ENCODE data around the gene LNX1. TPM values are rescaled to one million over a fixed set of nuclear protein-coding genes. Genes with fewer than 3 reads are reported as not detected.

The LNX1 gene
- total RNA-seq, 1 experiment from 2014 or later: 3.3 TPM

GRCh38 chr4:53484911-53485657 lies 106.2 kb downstream of the LNX1 start:
- H3K4me1 ChIP-seq (ENCODE audit: control insufficient read depth in 1 of 2, insufficient read depth in 2 of 2, low read length in 2 of 2): peaks cover 0 to 6% of the 10 kb centered on the region in 2 experiments; a peak in 1 of 4 replicates
- no peak overlapping the region for H3K4me3 ChIP-seq (replicated peaks in 1 of 2; ENCODE audit: low read depth in 1 of 2, low read length in 2 of 2)
- intact Hi-C loops (cut with micrococcal nuclease): no loop called here
- no peaks in the 10 kb centered on the region for H3K79me2 ChIP-seq (ENCODE audit: insufficient read depth, low read length)
- H2AFZ ChIP-seq (ENCODE audit: low read depth, low read length, poor library complexity, severe bottlenecking): no peak overlapping the region
- H3K36me3 ChIP-seq (ENCODE audit: control insufficient read depth in 1 of 2, insufficient read depth in 2 of 2, low read length in 2 of 2): no peaks in the 10 kb centered on the region
- no peak overlapping the region for H3K9ac ChIP-seq (ENCODE audit: low read length)
- no peak overlapping the region for H3K4me2 ChIP-seq (ENCODE audit: low read length)
- no peaks in the 10 kb centered on the region for H3K9me3 ChIP-seq (ENCODE audit: control insufficient read depth in 1 of 2, insufficient read depth in 1 of 2, low read depth in 1 of 2, low read length in 2 of 2)
- H3K9me2 ChIP-seq (ENCODE audit: insufficient read depth): no peaks in the 10 kb centered on the region
- peaks cover 4% of the 10 kb centered on the region; the same call in 1 of the 2 replicates for H3K27me3 ChIP-seq (ENCODE audit: insufficient read depth, low read length)
- no peak for TF ChIP-seq ZNF274 (IDR thresholded peaks at IDR 0.05; ENCODE audit: low read depth, low read length)
- RAD21 ChIA-PET (ENCODE audit: low non-redundant PET in 1 of 2, low total read pairs in 2 of 2, uncharacterized antibody in 2 of 2, unreplicated experiment in 2 of 2): no interaction called here
- POLR2A ChIA-PET: interaction anchor here (0.6 kb wide), 1 partner anchor 14 kb away, joined by 3 read pairs; no protein-coding TSS in a partner anchor
- no TSS peak for BruUV-seq (replicated peaks)
- H4K20me1 ChIP-seq (ENCODE audit: insufficient read depth): no peaks in the 10 kb centered on the region
- H3K27ac ChIP-seq (ENCODE audit: low read depth, low read length): no peak overlapping the region
- CTCF ChIA-PET: no interaction called here
- no peak for DNase-seq (ENCODE audit: low read depth, low spot score)
- no peak for ATAC-seq

GRCh38 chr4:53483250-53483649 lies 108.0 kb downstream of the LNX1 start:
- H4K20me1 ChIP-seq (ENCODE audit: insufficient read depth): no peaks in the 10 kb centered on the region
- no peak overlapping the region for H3K27ac ChIP-seq (ENCODE audit: low read depth, low read length)
- ATAC-seq (no peak), DNase-seq (ENCODE audit: low read depth, low spot score) (no peak)
- no peak overlapping the region for H2AFZ ChIP-seq (ENCODE audit: low read depth, low read length, poor library complexity, severe bottlenecking)
- H3K4me3 ChIP-seq (replicated peaks in 1 of 2; ENCODE audit: low read depth in 1 of 2, low read length in 2 of 2): no peak overlapping the region
- ChIA-PET POLR2A (no interaction called here), CTCF (no interaction called here), RAD21 (ENCODE audit: low non-redundant PET in 1 of 2, low total read pairs in 2 of 2, uncharacterized antibody in 2 of 2, unreplicated experiment in 2 of 2) (no interaction called here)
- no TSS peak for BruUV-seq (replicated peaks)
- peaks cover 0 to 13% of the 10 kb centered on the region in 2 experiments; a peak in 2 of 4 replicates for H3K4me1 ChIP-seq (ENCODE audit: control insufficient read depth in 1 of 2, insufficient read depth in 2 of 2, low read length in 2 of 2)
- intact Hi-C loops (cut with micrococcal nuclease): no loop called here
- H3K9me2 ChIP-seq (ENCODE audit: insufficient read depth): no peaks in the 10 kb centered on the region
- H3K79me2 ChIP-seq (ENCODE audit: insufficient read depth, low read length): no peaks in the 10 kb centered on the region
- no peaks in the 10 kb centered on the region for H3K36me3 ChIP-seq (ENCODE audit: control insufficient read depth in 1 of 2, insufficient read depth in 2 of 2, low read length in 2 of 2)
- peaks cover 4% of the 10 kb centered on the region; the same call in 1 of the 2 replicates for H3K27me3 ChIP-seq (ENCODE audit: insufficient read depth, low read length)
- no peak overlapping the region for H3K4me2 ChIP-seq (ENCODE audit: low read length)
- H3K9ac ChIP-seq (ENCODE audit: low read length): no peak overlapping the region
- H3K9me3 ChIP-seq (ENCODE audit: control insufficient read depth in 1 of 2, insufficient read depth in 1 of 2, low read depth in 1 of 2, low read length in 2 of 2): no peaks in the 10 kb centered on the region
- TF ChIP-seq TCF7L2 (IDR thresholded peaks at IDR 0.05; ENCODE audit: borderline replicate concordance, extremely low read depth, insufficient read depth, insufficient read length) (no peak), SRF (IDR thresholded peaks at IDR 0.05; ENCODE audit: low read depth) (no peak), SP1 (IDR thresholded peaks at IDR 0.05; ENCODE audit: low read depth) (no peak), SIN3A (IDR thresholded peaks at IDR 0.05; ENCODE audit: low read depth) (no peak), REST (IDR thresholded peaks at IDR 0.05; ENCODE audit: low read depth) (no peak), MAX (IDR thresholded peaks at IDR 0.05) (no peak), CEBPB (IDR thresholded peaks at IDR 0.05; ENCODE audit: low read depth) (no peak), EGR1 (IDR thresholded peaks at IDR 0.05; ENCODE audit: low read depth) (no peak), ZBTB33 (IDR thresholded peaks at IDR 0.05; ENCODE audit: extremely low read depth, insufficient replicate concordance, low read length) (no peak), YY1 (IDR thresholded peaks at IDR 0.05; ENCODE audit: extremely low read depth, insufficient replicate concordance, low read depth, low read length) (no peak), FOSL1 (IDR thresholded peaks at IDR 0.05; ENCODE audit: low read depth) (no peak), POLR2A (IDR thresholded peaks at IDR 0.05; ENCODE audit: borderline replicate concordance, extremely low read depth, insufficient read depth, insufficient read length) (no peak), ATF3 (IDR thresholded peaks at IDR 0.05) (no peak), ZFX (IDR thresholded peaks at IDR 0.05) (no peak)

All from HCT116 (cell line).